ENCODE measurements around the gene DCP1B.

DNA sequence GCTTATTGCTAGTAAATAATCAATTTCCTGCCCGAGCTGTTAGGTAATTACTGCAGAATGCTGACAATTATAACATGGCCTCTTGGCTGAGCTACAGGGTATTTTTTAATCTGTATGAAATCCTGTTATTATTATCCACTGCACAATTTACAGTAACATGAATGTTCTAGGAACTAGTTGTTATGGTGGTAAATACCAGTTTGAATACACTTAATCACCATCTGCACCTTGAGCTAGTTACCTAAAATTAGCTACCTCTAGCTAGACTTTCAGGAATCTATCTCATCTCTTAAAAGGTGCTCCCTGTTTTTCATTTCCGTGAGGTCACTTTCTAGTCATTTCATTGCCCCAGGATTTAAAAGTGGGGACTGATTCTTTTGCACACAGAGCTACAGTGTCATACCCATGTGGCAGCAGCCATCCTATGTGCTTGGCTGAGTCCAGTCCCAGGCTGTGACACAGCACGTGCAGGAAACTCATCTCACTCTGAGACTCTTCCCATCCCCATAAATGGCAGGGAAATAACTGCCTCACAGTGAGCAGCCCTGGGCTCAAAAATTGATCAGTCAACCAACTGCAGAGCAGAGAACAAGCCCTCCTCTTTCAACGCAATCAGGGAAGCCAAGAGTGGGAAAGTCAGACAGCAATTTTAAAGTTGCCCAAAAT lies 37.6 kb downstream of the DCP1B start:
- TF ChIP-seq, protein P1, sequence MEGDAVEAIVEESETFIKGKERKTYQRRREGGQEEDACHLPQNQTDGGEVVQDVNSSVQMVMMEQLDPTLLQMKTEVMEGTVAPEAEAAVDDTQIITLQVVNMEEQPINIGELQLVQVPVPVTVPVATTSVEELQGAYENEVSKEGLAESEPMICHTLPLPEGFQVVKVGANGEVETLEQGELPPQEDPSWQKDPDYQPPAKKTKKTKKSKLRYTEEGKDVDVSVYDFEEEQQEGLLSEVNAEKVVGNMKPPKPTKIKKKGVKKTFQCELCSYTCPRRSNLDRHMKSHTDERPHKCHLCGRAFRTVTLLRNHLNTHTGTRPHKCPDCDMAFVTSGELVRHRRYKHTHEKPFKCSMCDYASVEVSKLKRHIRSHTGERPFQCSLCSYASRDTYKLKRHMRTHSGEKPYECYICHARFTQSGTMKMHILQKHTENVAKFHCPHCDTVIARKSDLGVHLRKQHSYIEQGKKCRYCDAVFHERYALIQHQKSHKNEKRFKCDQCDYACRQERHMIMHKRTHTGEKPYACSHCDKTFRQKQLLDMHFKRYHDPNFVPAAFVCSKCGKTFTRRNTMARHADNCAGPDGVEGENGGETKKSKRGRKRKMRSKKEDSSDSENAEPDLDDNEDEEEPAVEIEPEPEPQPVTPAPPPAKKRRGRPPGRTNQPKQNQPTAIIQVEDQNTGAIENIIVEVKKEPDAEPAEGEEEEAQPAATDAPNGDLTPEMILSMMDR (IDR thresholded peaks at IDR 0.05) = no peak
- TF ChIP-seq POLR2A (IDR thresholded peaks at IDR 0.05) = no peak
- TF ChIP-seq POLR2AphosphoS5 (IDR thresholded peaks at IDR 0.05) = peak in 2 of 4 donors; percentile 10 to 60
